ENCODE measurements around the gene INSR.

The INSR gene

GRCh38 chr19:7263066-7263465 lies 31.1 kb downstream of the INSR start:
- no peak for TF ChIP-seq JUND (IDR thresholded peaks at IDR 0.05; ENCODE audit: low read depth)
- DNase-seq (ENCODE audit: low read depth in 1 of 2, low spot score in 1 of 2) = no peak
- in situ Hi-C loops (cut with HindIII; ENCODE audit: low pct_unique_long_range_greater_than_20kb, low sequenced_read_pairs) = no loop called here

DNA sequence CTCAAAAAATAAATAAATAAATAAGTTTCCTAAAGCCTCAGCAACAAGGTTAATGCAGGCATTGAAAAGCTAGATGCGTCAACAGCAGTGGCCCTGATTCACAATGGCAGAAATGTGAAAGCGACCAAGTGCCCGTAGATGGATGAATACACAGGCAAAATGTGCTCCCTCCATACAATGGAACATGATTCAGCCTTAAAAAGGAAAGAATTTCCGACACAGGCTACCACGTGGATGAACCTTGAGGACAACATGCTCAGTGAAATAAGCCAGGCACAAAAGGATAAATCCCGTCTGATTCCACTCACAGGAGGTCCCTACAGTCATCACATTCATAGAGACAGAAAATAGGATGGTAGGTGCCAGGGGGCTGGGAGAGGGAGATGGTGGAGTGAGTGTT lies 31.7 kb downstream of the INSR start:
- in situ Hi-C loops (cut with HindIII; ENCODE audit: low pct_unique_long_range_greater_than_20kb, low sequenced_read_pairs) = no loop called here
- TF ChIP-seq JUND (IDR thresholded peaks at IDR 0.05; ENCODE audit: low read depth) = no peak
- DNase-seq (ENCODE audit: low read depth in 1 of 2, low spot score in 1 of 2) = no peak

- in situ Hi-C loops (cut with HindIII; ENCODE audit: low pct_unique_long_range_greater_than_20kb, low sequenced_read_pairs) = no loop called here
- TF ChIP-seq JUND (IDR thresholded peaks at IDR 0.05; ENCODE audit: low read depth) = no peak
- DNase-seq (ENCODE audit: low read depth in 1 of 2, low spot score in 1 of 2) = no peak
These were observed 34.1 kb downstream of the INSR start for GRCh38 chr19:7260161-7260560.

- no peak for DNase-seq (ENCODE audit: low read depth in 1 of 2, low spot score in 1 of 2)
- in situ Hi-C loops (cut with HindIII; ENCODE audit: low pct_unique_long_range_greater_than_20kb, low sequenced_read_pairs) = no loop called here
- no peak for TF ChIP-seq JUND (IDR thresholded peaks at IDR 0.05; ENCODE audit: low read depth)
These were observed 35.3 kb downstream of the INSR start for GRCh38 chr19:7258840-7259395.

DNA sequence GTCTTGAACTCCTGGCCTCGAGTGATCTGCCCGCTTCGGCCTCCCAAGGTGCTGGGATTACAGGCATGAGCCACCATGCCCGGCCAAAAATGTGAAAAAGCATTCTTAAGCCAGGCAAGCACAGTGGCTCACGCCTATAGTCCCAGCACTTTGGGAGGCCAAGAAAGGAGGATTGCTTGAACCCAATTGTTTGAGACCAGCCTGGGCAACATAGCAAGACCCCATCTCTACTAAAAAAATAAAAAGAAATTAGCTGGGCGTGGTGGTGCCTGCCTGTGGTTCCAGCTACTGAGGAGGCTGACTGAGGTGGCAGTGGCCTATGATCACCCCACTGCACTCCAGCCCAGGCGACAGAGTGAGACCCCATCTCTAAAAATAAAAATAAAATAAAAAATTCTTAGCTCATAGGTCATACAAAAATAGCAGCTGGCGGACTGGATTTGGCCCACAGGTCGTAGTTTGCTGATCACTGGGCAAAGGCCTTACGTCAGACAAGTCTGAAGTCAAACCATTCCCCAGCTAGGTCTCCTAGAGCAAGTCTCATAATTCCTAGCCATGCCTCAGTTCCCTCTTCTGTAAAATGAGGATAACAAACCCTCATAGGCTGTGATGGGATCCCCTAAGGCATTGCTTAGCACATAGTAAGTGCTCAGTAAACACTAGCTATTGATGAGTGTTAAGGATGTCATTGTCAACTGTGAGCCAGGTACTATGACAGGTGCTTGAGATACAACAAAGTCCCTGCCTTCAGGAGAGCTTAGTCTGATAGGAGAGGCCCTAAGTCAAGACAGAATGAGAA lies 36.0 kb downstream of the INSR start:
- TF ChIP-seq JUND (IDR thresholded peaks at IDR 0.05; ENCODE audit: low read depth) = no peak
- in situ Hi-C loops (cut with HindIII; ENCODE audit: low pct_unique_long_range_greater_than_20kb, low sequenced_read_pairs) = no loop called here
- no peak for DNase-seq (ENCODE audit: low read depth in 1 of 2, low spot score in 1 of 2)

GRCh38 chr19:7257148-7258040 lies 36.8 kb downstream of the INSR start:
- in situ Hi-C loops (cut with HindIII; ENCODE audit: low pct_unique_long_range_greater_than_20kb, low sequenced_read_pairs) = no loop called here
- DNase-seq (ENCODE audit: low read depth in 1 of 2, low spot score in 1 of 2) = peak in 1 of 2 experiments; percentile 26
- no peak for TF ChIP-seq JUND (IDR thresholded peaks at IDR 0.05; ENCODE audit: low read depth)

- DNase-seq (ENCODE audit: low read depth in 1 of 2, low spot score in 1 of 2) = no peak
- in situ Hi-C loops (cut with HindIII; ENCODE audit: low pct_unique_long_range_greater_than_20kb, low sequenced_read_pairs) = no loop called here
- TF ChIP-seq JUND (IDR thresholded peaks at IDR 0.05; ENCODE audit: low read depth) = no peak
These were observed 38.6 kb downstream of the INSR start for GRCh38 chr19:7255631-7256030.

DNA sequence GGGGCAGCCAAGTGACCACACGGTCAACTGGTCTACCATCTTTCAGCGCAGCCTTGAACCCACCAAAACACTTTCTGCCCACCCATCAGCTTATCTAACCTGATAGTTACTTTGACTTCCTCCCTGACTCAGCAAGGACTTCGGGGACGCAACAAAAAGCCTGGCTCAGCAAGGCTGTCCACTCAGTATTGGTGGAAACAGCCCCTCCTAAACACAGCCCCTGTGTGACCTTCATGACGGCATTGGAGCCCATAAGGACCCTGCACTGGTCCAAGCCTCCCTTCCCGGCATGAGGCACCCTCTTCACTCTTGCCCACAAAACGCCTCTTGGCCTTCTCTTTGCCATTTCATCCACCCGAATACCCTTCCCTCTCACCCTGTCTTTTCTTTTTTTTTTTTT lies 39.1 kb downstream of the INSR start:
- in situ Hi-C loops (cut with HindIII; ENCODE audit: low pct_unique_long_range_greater_than_20kb, low sequenced_read_pairs) = no loop called here
- no peak for DNase-seq (ENCODE audit: low read depth in 1 of 2, low spot score in 1 of 2)
- TF ChIP-seq JUND (IDR thresholded peaks at IDR 0.05; ENCODE audit: low read depth) = no peak

DNA sequence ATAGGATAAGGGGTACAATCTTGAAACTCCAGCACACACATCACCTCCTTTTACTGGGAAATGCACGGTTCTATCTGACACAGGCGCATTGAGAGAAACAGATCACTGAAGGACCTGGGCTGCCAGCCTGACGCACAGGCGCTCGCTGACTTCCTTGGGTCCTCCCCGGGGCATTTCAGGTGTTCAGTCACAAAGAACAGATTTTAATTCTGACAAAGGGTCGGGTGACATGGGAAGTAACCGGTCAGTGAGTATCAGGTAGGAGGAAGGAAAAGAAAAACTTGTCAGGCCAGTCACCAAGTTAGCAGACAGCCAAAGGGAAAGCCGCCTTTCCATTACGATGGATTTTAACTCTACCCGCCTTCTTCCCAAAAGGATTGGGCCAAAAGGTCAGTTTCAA lies 39.6 kb downstream of the INSR start:
- TF ChIP-seq JUND (IDR thresholded peaks at IDR 0.05; ENCODE audit: low read depth) = no peak
- in situ Hi-C loops (cut with HindIII; ENCODE audit: low pct_unique_long_range_greater_than_20kb, low sequenced_read_pairs) = no loop called here
- peak; percentile 1 to 65 for DNase-seq (ENCODE audit: low read depth in 1 of 2, low spot score in 1 of 2)

GRCh38 chr19:7252364-7252763 lies 41.9 kb downstream of the INSR start:
- in situ Hi-C loops (cut with HindIII; ENCODE audit: low pct_unique_long_range_greater_than_20kb, low sequenced_read_pairs) = no loop called here
- TF ChIP-seq JUND (IDR thresholded peaks at IDR 0.05; ENCODE audit: low read depth) = no peak
- no peak for DNase-seq (ENCODE audit: low read depth in 1 of 2, low spot score in 1 of 2)

GRCh38 chr19:7251494-7251893 lies 42.7 kb downstream of the INSR start:
- no peak for TF ChIP-seq JUND (IDR thresholded peaks at IDR 0.05; ENCODE audit: low read depth)
- DNase-seq (ENCODE audit: low read depth in 1 of 2, low spot score in 1 of 2) = no peak
- in situ Hi-C loops (cut with HindIII; ENCODE audit: low pct_unique_long_range_greater_than_20kb, low sequenced_read_pairs) = no loop called here

DNA sequence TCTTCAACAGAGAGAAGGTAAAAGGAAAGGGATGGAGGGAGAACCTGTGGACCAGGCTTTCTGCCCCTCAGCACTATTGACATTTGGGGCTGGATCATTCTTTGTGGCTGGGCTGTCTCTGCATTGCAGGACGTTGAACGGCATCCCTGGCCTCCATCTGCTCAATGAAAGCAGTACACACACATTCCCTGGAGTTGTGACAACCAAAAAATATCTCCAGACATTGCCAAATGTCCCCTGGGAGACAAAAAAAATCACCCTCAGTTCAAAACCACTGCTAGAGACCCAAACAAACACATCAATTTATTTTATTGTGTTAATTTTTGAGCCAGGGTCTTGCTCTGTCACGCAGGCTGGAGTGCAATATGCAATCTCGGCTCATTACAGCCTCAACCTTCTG lies 43.3 kb downstream of the INSR start:
- DNase-seq (ENCODE audit: low read depth in 1 of 2, low spot score in 1 of 2) = no peak
- no peak for TF ChIP-seq JUND (IDR thresholded peaks at IDR 0.05; ENCODE audit: low read depth)
- in situ Hi-C loops (cut with HindIII; ENCODE audit: low pct_unique_long_range_greater_than_20kb, low sequenced_read_pairs) = no loop called here

DNA sequence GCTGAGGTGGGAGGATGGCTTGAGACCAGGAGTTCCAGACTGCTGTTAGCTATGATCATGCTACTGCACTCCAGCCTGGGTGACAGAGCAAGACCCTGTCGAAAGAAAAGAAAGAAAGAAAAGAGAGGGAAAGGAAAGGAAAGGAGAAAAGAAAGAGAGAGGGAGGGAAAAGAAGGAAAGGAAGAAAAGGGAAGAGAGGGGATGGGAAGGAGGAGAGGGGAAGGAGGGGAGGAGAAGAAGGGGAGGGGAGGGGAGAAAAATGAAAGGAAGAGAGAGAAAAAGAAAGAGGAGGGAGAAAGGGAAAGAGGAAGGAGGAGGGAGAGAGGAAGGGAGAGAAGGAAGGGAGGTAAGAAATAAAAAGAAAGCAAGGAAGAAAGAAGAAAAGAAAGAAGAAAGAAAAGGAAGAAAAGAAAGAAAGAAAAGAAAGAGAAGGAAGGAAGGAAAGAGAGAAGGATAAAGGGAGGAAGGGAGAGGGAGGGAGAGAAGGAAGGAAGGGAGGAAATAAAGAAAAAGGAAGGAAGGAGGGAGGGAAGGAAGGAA lies 44.1 kb downstream of the INSR start:
- in situ Hi-C loops (cut with HindIII; ENCODE audit: low pct_unique_long_range_greater_than_20kb, low sequenced_read_pairs) = no loop called here
- no peak for DNase-seq (ENCODE audit: low read depth in 1 of 2, low spot score in 1 of 2)
- TF ChIP-seq JUND (IDR thresholded peaks at IDR 0.05; ENCODE audit: low read depth) = no peak
